HCT116 (cell line): Measurements from ENCODE around the gene OR2M5. TPM values are rescaled to one million over a fixed set of nuclear protein-coding genes. Genes with fewer than 3 reads are reported as not detected.

Experiments
- ATAC-seq: fragments of 200-7000 bp; cut with Tn5 transposase; 2 replicates; pipeline ENCODE4 v1.9.1; 2020; ENCODE audit warnings: mild to moderate bottlenecking, moderate library complexity
- BruUV-seq: library from RNA; stranded (reverse); fragments of 400-500 nt; replicated peaks from 2 replicates; lab custom pipeline; 2021; lab: Mats Ljungman, UMichigan
- CTCF ChIA-PET: fragments of 300-600 bp; sonication (Branson Sonifier 250); formaldehyde crosslinking; loops from one replicate; lab custom pipeline; 2021; ENCODE audit warnings: antibody characterized with exemption; lab: Charles Lee
- POLR2A ChIA-PET: fragments of 300-600, 350-600 bp; sonication (Branson Sonifier 250); formaldehyde crosslinking; loops from one replicate; lab custom pipeline; 2021; ENCODE audit warnings: antibody characterized with exemption; lab: Charles Lee
- RAD21 ChIA-PET, 2 experiments: fragments of 300-600 bp; sonication (Branson Sonifier 250); formaldehyde crosslinking; loops; one replicate each; lab custom pipeline; 2023; ENCODE audit warnings: low total read pairs in 2 of 2; ENCODE audit not compliant: uncharacterized antibody in 2 of 2, unreplicated experiment in 2 of 2, low non-redundant PET in 1 of 2; lab: Charles Lee
- DNase-seq: peaks from one replicate; pipeline ENCODE4 v3.0.0-alpha.2; 2010; ENCODE audit warnings: low read depth, low spot score
- H2AFZ ChIP-seq: fragments of 200-600 bp; shearing (Covaris generic), sonication (generic); 2 replicates; pipeline ENCODE4 v1.6.1; 2017; ENCODE audit warnings: low read depth, mixed run types, mixed read lengths, antibody characterized with exemption, low read length; ENCODE audit not compliant: poor library complexity, severe bottlenecking
- H3K27ac ChIP-seq: 2 replicates; pipeline ENCODE4 v1.5.1; 2012; ENCODE audit warnings: low read depth, low read length
- H3K27me3 ChIP-seq: fragments of 200-600 bp; sonication (generic); 2 replicates; pipeline ENCODE4 v1.6.1; 2016; ENCODE audit warnings: mixed run types, low read length, mixed read lengths; ENCODE audit not compliant: insufficient read depth
- H3K36me3 ChIP-seq, 2 experiments: fragments of 200-500 bp in 1 of 2; fragments of 200-600 bp in 1 of 2; sonication (Bioruptor generic) in 1 of 2; sonication (generic) in 1 of 2; 2 replicates each; pipeline versions ENCODE4 v1.5.1 to v1.6.1; 2014 to 2016; ENCODE audit warnings: low read length in 2 of 2, inconsistent platforms in 1 of 2, mixed read lengths in 1 of 2, mixed run types in 1 of 2; ENCODE audit not compliant: insufficient read depth in 2 of 2, control insufficient read depth in 1 of 2
- H3K4me1 ChIP-seq, 2 experiments: fragments of 200-600 bp in 1 of 2; sonication (generic) in 1 of 2; 2 replicates each; pipeline versions ENCODE4 v1.5.1 to v1.6.1; 2012 to 2017; ENCODE audit warnings: low read length in 2 of 2, inconsistent platforms in 1 of 2, mild to moderate bottlenecking in 1 of 2, mixed read lengths in 1 of 2, mixed run types in 1 of 2, moderate library complexity in 1 of 2; ENCODE audit not compliant: insufficient read depth in 2 of 2, control insufficient read depth in 1 of 2
- H3K4me2 ChIP-seq: fragments of 200-600 bp; sonication (generic); 2 replicates; pipeline ENCODE4 v1.6.1; 2017; ENCODE audit warnings: mixed run types, low read length, mixed read lengths
- H3K4me3 ChIP-seq, 2 experiments: fragments of 200-600 bp in 1 of 2; sonication (generic) in 1 of 2; replicated peaks in 1 of 2; 2 replicates each; pipeline ENCODE4 v1.5.1; 2011 to 2016; ENCODE audit warnings: low read length in 2 of 2, control low read depth in 1 of 2, low read depth in 1 of 2, mild to moderate bottlenecking in 1 of 2, mixed read lengths in 1 of 2, mixed run types in 1 of 2
- H3K79me2 ChIP-seq: fragments of 200-600 bp; sonication (generic); 2 replicates; pipeline ENCODE4 v1.6.1; 2017; ENCODE audit warnings: mild to moderate bottlenecking, mixed run types, low read length, moderate library complexity, mixed read lengths; ENCODE audit not compliant: insufficient read depth
- H3K9ac ChIP-seq: fragments of 200-600 bp; sonication (generic); 2 replicates; pipeline ENCODE4 v1.6.1; 2016; ENCODE audit warnings: low read length, mixed read lengths
- H3K9me2 ChIP-seq: fragments of 200-600 bp; sonication (generic), shearing (Covaris generic); 2 replicates; pipeline ENCODE4 v1.6.1; 2017; ENCODE audit warnings: mixed run types, mild to moderate bottlenecking, moderate library complexity; ENCODE audit not compliant: insufficient read depth
- H3K9me3 ChIP-seq, 2 experiments: fragments of 200-500 bp in 1 of 2; fragments of 200-600 bp in 1 of 2; sonication (Bioruptor generic) in 1 of 2; sonication (generic) in 1 of 2; 2 replicates each; pipeline ENCODE4 v1.6.1; 2014 to 2017; ENCODE audit warnings: low read length in 2 of 2, mixed read lengths in 2 of 2, inconsistent platforms in 1 of 2, low read depth in 1 of 2, mild to moderate bottlenecking in 1 of 2, mixed run types in 1 of 2, moderate library complexity in 1 of 2; ENCODE audit not compliant: control insufficient read depth in 1 of 2, insufficient read depth in 1 of 2
- H4K20me1 ChIP-seq: fragments of 200-600 bp; sonication (generic), shearing (Covaris generic); 2 replicates; pipeline ENCODE4 v1.6.1; 2017; ENCODE audit warnings: mixed run types, mild to moderate bottlenecking, moderate library complexity; ENCODE audit not compliant: insufficient read depth
- CBX3 ChIP-seq: IDR thresholded peaks from 2 replicates; pipeline ENCODE4 v1.6.1; 2012; ENCODE audit warnings: low read depth
- EGR1 ChIP-seq: IDR thresholded peaks from 2 replicates; pipeline ENCODE4 v1.6.1; 2012; ENCODE audit warnings: low read depth
- EZH2 ChIP-seq: fragments of 200-600 bp; sonication (generic); IDR thresholded peaks from 2 replicates; pipeline ENCODE4 v1.6.1; 2017; ENCODE audit warnings: antibody characterized with exemption, mixed run types
- EZH2phosphoT487 ChIP-seq: fragments of 200-600 bp; IDR thresholded peaks from 2 replicates; pipeline ENCODE4 v1.6.1; 2018; ENCODE audit warnings: antibody characterized with exemption, borderline replicate concordance
- FOSL1 ChIP-seq: IDR thresholded peaks from 2 replicates; pipeline ENCODE4 v1.6.1; 2012; ENCODE audit warnings: low read depth
- POLR2A ChIP-seq: IDR thresholded peaks from 2 replicates; pipeline ENCODE4 v1.7.0; 2011; ENCODE audit warnings: borderline replicate concordance; ENCODE audit not compliant: insufficient read depth, insufficient read length; ENCODE audit errors: extremely low read depth
- POLR2AphosphoS5 ChIP-seq: IDR thresholded peaks from 2 replicates; pipeline ENCODE4 v1.6.1; 2011; ENCODE audit warnings: mild to moderate bottlenecking, low read depth, low read length, moderate library complexity
- SIN3A ChIP-seq: IDR thresholded peaks from 2 replicates; pipeline ENCODE4 v1.6.1; 2012; ENCODE audit warnings: low read depth
- SP1 ChIP-seq: IDR thresholded peaks from 2 replicates; pipeline ENCODE4 v1.6.1; 2012; ENCODE audit warnings: low read depth
- YY1 ChIP-seq: IDR thresholded peaks from 2 replicates; pipeline ENCODE4 v1.6.1; 2011; ENCODE audit warnings: low read length, low read depth, moderate library complexity, mild to moderate bottlenecking; ENCODE audit not compliant: insufficient replicate concordance; ENCODE audit errors: extremely low read depth
- ZFX ChIP-seq: fragments of 450-650 bp; IDR thresholded peaks from 2 replicates; pipeline ENCODE4 v1.6.1; 2017
- ZNF274 ChIP-seq: fragments of 200-500 bp; sonication (Bioruptor generic); IDR thresholded peaks from 2 replicates; pipeline ENCODE4 v1.6.1; 2014; ENCODE audit warnings: mild to moderate bottlenecking, low read depth, low read length, inconsistent platforms
- intact Hi-C: fragments of 100-400 bp; cut with micrococcal nuclease; formaldehyde crosslinking; loops from 2 replicates; pipeline ENCODE4 v1.10.0; 2022
- total RNA-seq: library from RNA; stranded (reverse); gene quantifications from one replicate; pipeline ENCODE4 v1.2.1, GENCODE V29; 2021; ENCODE audit not compliant: unreplicated experiment
- TF ChIP-seq, protein P1 (sequence below): IDR thresholded peaks from 2 replicates; pipeline ENCODE4 v1.6.1; 2012
- TF ChIP-seq, protein P2 (sequence below): IDR thresholded peaks from 2 replicates; pipeline ENCODE4 v1.6.1; 2011; ENCODE audit warnings: mild to moderate bottlenecking, low read length, moderate library complexity; ENCODE audit not compliant: insufficient replicate concordance; ENCODE audit errors: extremely low read depth
- TF ChIP-seq, protein P3 (sequence below), 3 experiments: fragments of 200-600 bp in 1 of 3; sonication (generic) in 1 of 3; IDR thresholded peaks in 2 of 3; conservative IDR thresholded peaks in 1 of 3; 2 replicates each; pipeline ENCODE4 v1.5.1; 2012 to 2017; ENCODE audit warnings: low read depth in 2 of 3, low read length in 2 of 3, antibody characterized with exemption in 1 of 3, borderline replicate concordance in 1 of 3, control low read depth in 1 of 3, mild to moderate bottlenecking in 1 of 3, mixed read lengths in 1 of 3, mixed run types in 1 of 3, moderate library complexity in 1 of 3; ENCODE audit not compliant: insufficient read depth in 1 of 3

Gene OR2M5
- total RNA-seq, 1 experiment from 2014 or later = not detected

DNA sequence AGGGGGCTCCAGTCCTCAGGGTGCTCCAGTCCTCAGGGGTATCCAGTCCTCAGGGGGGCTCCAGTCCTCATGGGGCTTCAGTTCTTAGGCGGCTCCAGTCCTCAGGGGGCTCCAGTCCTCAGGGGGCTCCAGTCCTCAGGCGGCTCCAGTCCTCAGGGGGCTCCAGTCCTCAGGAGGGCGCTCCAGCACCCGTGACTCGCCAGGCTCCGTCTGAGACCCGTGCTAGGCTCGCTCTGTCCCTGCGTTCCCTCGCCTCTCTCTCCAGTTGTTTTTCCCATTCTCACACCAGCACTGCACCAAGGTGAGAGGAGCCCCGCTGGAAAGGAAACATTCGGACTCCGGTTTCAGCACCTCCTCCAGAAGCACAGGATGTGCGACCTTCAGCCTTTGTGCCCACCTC lies 20.2 kb downstream of the OR2M5 start:
- TF ChIP-seq EGR1 (no peak), SP1 (no peak), EZH2phosphoT487 (no peak), POLR2A (no peak), ZFX (no peak), YY1 (no peak), FOSL1 (no peak)
- TF ChIP-seq, protein P1, sequence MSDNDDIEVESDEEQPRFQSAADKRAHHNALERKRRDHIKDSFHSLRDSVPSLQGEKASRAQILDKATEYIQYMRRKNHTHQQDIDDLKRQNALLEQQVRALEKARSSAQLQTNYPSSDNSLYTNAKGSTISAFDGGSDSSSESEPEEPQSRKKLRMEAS = no peak

DNA sequence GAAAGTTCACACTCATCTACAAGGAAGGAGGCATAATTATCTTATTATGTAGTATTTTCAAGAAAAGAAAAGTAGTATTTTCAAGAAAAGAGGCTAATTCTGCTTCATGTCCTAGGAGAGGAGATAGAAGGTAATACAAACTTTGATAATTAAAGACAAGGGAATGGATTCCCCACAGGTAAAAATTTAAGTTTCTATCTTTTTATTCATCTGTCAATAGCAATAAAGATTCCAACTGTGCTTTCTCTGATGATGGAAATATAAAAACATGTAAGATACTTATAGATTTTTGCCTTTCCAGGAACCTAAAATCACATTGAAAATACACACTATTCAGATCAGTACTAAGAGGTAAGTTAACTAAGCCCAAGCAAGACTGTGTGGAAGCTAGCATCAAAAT lies 29.6 kb downstream of the OR2M5 start, which contains the start of gene OR2M2:
OR2M2 (plus strand) TSS at position 301 of the 400 bp plus-strand sequence. CDS start 5,165 bp downstream, outside the sequence.
- BruUV-seq = no TSS peak
- Histone ChIP-seq H3K4me2 (no peak within 1 kb of the TSS), H3K27me3 (no peaks in the 10 kb centered on the region), H3K27ac (no peak within 1 kb of the TSS), H3K36me3 (no peaks in the 10 kb centered on the region), H3K9me2 (no peaks in the 10 kb centered on the region), H3K9me3 (peaks cover 0 to 16% of the 10 kb centered on the region in 2 experiments; a peak in 2 of 4 replicates), H4K20me1 (no peaks in the 10 kb centered on the region), H2AFZ (no peak within 1 kb of the TSS), H3K4me1 (no peaks in the 10 kb centered on the region), H3K79me2 (no peaks in the 10 kb centered on the region), H3K9ac (no peak within 1 kb of the TSS), H3K4me3 (no peak within 1 kb of the TSS)
- ATAC-seq (no peak), DNase-seq (no peak)
- intact Hi-C loops = no loop called here
- CTCF ChIA-PET = no interaction called here
- POLR2A ChIA-PET = no interaction called here
- RAD21 ChIA-PET = no interaction called here
- TF ChIP-seq, protein P1 = no peak
- TF ChIP-seq POLR2AphosphoS5 (no peak), CBX3 (no peak), FOSL1 (no peak), EZH2phosphoT487 (no peak), SIN3A (no peak), ZNF274 (no peak), EZH2 (no peak)
- TF ChIP-seq, protein P2, sequence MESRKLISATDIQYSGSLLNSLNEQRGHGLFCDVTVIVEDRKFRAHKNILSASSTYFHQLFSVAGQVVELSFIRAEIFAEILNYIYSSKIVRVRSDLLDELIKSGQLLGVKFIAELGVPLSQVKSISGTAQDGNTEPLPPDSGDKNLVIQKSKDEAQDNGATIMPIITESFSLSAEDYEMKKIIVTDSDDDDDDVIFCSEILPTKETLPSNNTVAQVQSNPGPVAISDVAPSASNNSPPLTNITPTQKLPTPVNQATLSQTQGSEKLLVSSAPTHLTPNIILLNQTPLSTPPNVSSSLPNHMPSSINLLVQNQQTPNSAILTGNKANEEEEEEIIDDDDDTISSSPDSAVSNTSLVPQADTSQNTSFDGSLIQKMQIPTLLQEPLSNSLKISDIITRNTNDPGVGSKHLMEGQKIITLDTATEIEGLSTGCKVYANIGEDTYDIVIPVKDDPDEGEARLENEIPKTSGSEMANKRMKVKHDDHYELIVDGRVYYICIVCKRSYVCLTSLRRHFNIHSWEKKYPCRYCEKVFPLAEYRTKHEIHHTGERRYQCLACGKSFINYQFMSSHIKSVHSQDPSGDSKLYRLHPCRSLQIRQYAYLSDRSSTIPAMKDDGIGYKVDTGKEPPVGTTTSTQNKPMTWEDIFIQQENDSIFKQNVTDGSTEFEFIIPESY = no peak
- TF ChIP-seq, protein P3, sequence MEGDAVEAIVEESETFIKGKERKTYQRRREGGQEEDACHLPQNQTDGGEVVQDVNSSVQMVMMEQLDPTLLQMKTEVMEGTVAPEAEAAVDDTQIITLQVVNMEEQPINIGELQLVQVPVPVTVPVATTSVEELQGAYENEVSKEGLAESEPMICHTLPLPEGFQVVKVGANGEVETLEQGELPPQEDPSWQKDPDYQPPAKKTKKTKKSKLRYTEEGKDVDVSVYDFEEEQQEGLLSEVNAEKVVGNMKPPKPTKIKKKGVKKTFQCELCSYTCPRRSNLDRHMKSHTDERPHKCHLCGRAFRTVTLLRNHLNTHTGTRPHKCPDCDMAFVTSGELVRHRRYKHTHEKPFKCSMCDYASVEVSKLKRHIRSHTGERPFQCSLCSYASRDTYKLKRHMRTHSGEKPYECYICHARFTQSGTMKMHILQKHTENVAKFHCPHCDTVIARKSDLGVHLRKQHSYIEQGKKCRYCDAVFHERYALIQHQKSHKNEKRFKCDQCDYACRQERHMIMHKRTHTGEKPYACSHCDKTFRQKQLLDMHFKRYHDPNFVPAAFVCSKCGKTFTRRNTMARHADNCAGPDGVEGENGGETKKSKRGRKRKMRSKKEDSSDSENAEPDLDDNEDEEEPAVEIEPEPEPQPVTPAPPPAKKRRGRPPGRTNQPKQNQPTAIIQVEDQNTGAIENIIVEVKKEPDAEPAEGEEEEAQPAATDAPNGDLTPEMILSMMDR (IDR thresholded peaks at IDR 0.05 in 2 of 3, conservative IDR thresholded peaks at IDR 0.05 in 1 of 3; ENCODE audit: borderline replicate concordance in 1 of 3, insufficient read depth in 1 of 3, low read depth in 2 of 3, low read length in 2 of 3) = no peak

More for the DNA sequence above, 20.2 kb downstream of the OR2M5 start:
- CTCF ChIA-PET = no interaction called here
- BruUV-seq = no TSS peak
- Histone ChIP-seq H3K4me1 (no peaks in the 10 kb centered on the region), H3K36me3 (no peaks in the 10 kb centered on the region), H3K4me3 (no peak overlapping the region), H4K20me1 (no peaks in the 10 kb centered on the region), H3K27ac (no peak overlapping the region), H3K4me2 (no peak overlapping the region), H3K9me2 (no peaks in the 10 kb centered on the region), H3K79me2 (no peaks in the 10 kb centered on the region), H3K27me3 (no peaks in the 10 kb centered on the region), H3K9ac (no peak overlapping the region), H2AFZ (no peak overlapping the region), H3K9me3 (no peaks in the 10 kb centered on the region; a peak in 2 of 4 replicates)
- POLR2A ChIA-PET = no interaction called here
- intact Hi-C loops = no loop called here
- DNase-seq (no peak), ATAC-seq (no peak)
- RAD21 ChIA-PET = no interaction called here
